PC-3 (cell line): ENCODE data around the gene SLC6A18. TPM values are rescaled to one million over a fixed set of nuclear protein-coding genes. Genes with fewer than 3 reads are reported as not detected.

Experiments
- ATAC-seq: fragments of 200-7000 bp; cut with Tn5 transposase; 2 replicates; pipeline ENCODE4 v1.9.1; 2020; ENCODE audit warnings: mild to moderate bottlenecking, moderate library complexity
- BruUV-seq: library from RNA; stranded (reverse); fragments of 400-500 nt; replicated peaks from 2 replicates; lab custom pipeline; 2021; lab: Mats Ljungman, UMichigan
- CTCF ChIA-PET: fragments of 300-600 bp; sonication (Branson Sonifier 250); formaldehyde crosslinking; loops from one replicate; lab custom pipeline; 2022; ENCODE audit warnings: antibody characterized with exemption; lab: Charles Lee
- POLR2A ChIA-PET: fragments of 300-600 bp; sonication (Branson Sonifier 250); formaldehyde crosslinking; loops from one replicate; lab custom pipeline; 2022; ENCODE audit warnings: antibody characterized with exemption; ENCODE audit not compliant: unreplicated experiment; lab: Charles Lee
- DNase-seq: peaks from one replicate; pipeline ENCODE4 v3.0.0-alpha.2; 2015
- H2AFZ ChIP-seq: fragments of 300-600 bp; sonication (generic); 2 replicates; pipeline ENCODE4 v1.6.0; 2016; ENCODE audit warnings: antibody characterized with exemption, low read length
- H3F3A ChIP-seq: fragments of 300-600 bp; sonication (generic); one replicate; pipeline ENCODE4 v1.6.0; 2017; ENCODE audit warnings: antibody characterized with exemption, low read length, control low read depth, mild to moderate bottlenecking; ENCODE audit not compliant: unreplicated experiment
- H3K27ac ChIP-seq: fragments of 300-600 bp; sonication (generic); 2 replicates; pipeline ENCODE4 v1.5.1; 2016; ENCODE audit warnings: mild to moderate bottlenecking, low read length
- H3K27me3 ChIP-seq: fragments of 300-600 bp; sonication (generic); 2 replicates; pipeline ENCODE4 v1.6.1; 2016; ENCODE audit warnings: low read length, mixed read lengths
- H3K36me3 ChIP-seq: fragments of 300-600 bp; sonication (generic); 2 replicates; pipeline ENCODE4 v1.6.1; 2016; ENCODE audit warnings: low read depth, mixed run types, low read length, mixed read lengths
- H3K4me1 ChIP-seq: fragments of 300-600 bp; sonication (generic); 2 replicates; pipeline ENCODE4 v1.5.1; 2016; ENCODE audit warnings: low read length; ENCODE audit not compliant: insufficient read depth
- H3K4me2 ChIP-seq: fragments of 300-600 bp; sonication (generic); 2 replicates; pipeline ENCODE4 v1.6.0; 2016; ENCODE audit warnings: low read length
- H3K4me3 ChIP-seq: fragments of 300-600 bp; sonication (generic); 2 replicates; pipeline ENCODE4 v1.5.1; 2016; ENCODE audit warnings: mild to moderate bottlenecking, low read length, mixed read lengths
- H3K79me2 ChIP-seq: fragments of 300-600 bp; sonication (generic); 2 replicates; pipeline ENCODE4 v1.6.1; 2017; ENCODE audit warnings: low read length, mixed read lengths
- H3K9ac ChIP-seq: fragments of 300-600 bp; sonication (generic); 2 replicates; pipeline ENCODE4 v1.6.0; 2016; ENCODE audit warnings: mild to moderate bottlenecking, low read length
- H3K9me2 ChIP-seq: fragments of 300-600 bp; sonication (generic); replicated peaks from 2 replicates; pipeline ENCODE4 v1.6.1; 2016; ENCODE audit warnings: mixed run types, low read length, mixed read lengths
- H3K9me3 ChIP-seq: fragments of 300-600 bp; sonication (generic); 2 replicates; pipeline ENCODE4 v1.6.1; 2016; ENCODE audit warnings: low read length, mixed read lengths
- H4K20me1 ChIP-seq: fragments of 300-600 bp; sonication (generic); 2 replicates; pipeline ENCODE4 v1.6.1; 2016; ENCODE audit warnings: low read length, mixed read lengths
- EZH2 ChIP-seq: fragments of 300-600 bp; sonication (generic); IDR thresholded peaks from one replicate; pipeline ENCODE4 v1.6.1; 2017; ENCODE audit warnings: antibody characterized with exemption, mild to moderate bottlenecking, low read length; ENCODE audit not compliant: unreplicated experiment
- EZH2phosphoT487 ChIP-seq: fragments of 300-600 bp; sonication (generic); IDR thresholded peaks from 2 replicates; pipeline ENCODE4 v1.6.1; 2018; ENCODE audit warnings: mild to moderate bottlenecking, antibody characterized with exemption, low read length, borderline replicate concordance
- intact Hi-C: fragments of 100-400 bp; cut with micrococcal nuclease; formaldehyde crosslinking; loops from 2 replicates; pipeline ENCODE4 v1.9.0; 2023
- total RNA-seq: library from RNA; depleted of rRNA; stranded (reverse); fragments of >200 nt; gene quantifications from 2 replicates; pipeline ENCODE4 v1.2.3, GENCODE V29; 2014
- TF ChIP-seq, protein P1 (sequence below): fragments of 300-600 bp; sonication (generic); conservative IDR thresholded peaks from 2 replicates; pipeline ENCODE4 v1.5.1; 2017; ENCODE audit warnings: antibody characterized with exemption, low read depth, mild to moderate bottlenecking, low read length

Gene SLC6A18
- total RNA-seq, 1 experiment from 2014 or later: not detected

DNA sequence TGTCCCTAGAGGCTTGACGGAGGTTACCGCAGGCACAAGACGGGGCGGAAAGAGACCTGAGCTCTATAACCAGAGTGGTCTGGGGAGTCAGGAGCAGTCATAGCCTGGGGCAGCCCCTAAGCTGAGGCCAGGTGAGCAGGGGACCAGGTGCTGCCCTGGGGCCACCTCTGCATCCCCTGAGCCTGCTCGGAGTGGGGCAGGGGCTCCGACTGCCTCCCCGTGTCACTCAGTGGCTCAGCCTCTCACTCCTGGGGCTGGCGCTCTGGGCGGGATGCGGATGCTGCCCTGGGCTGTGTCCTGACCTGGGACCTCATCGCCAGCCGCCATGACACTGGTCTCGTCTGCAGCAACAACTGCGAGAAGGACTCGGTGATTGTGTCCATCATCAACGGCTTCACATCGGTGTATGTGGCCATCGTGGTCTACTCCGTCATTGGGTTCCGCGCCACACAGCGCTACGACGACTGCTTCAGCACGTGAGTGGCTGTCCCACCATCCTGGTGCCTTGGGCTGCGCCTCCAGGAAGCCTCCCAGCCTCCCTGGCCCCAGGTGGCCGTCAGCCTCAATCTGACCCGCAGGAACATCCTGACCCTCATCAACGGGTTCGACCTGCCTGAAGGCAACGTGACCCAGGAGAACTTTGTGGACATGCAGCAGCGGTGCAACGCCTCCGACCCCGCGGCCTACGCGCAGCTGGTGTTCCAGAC, 8.8 kb upstream of the SLC6A18 start:
- ATAC-seq (no peak), DNase-seq (no peak)
- CTCF ChIA-PET: interaction anchor here (0.6 kb wide), 1 partner anchor 17 kb away, joined by 3 read pairs; no protein-coding TSS in a partner anchor
- Histone ChIP-seq H3K36me3 (no peaks in the 10 kb centered on the region), H3K4me3 (no peak overlapping the region), H3K9me2 (no peaks in the 10 kb centered on the region), H3K4me1 (no peaks in the 10 kb centered on the region), H4K20me1 (no peaks in the 10 kb centered on the region), H3K27me3 (no peaks in the 10 kb centered on the region; the same call in 1 of the 2 replicates), H3F3A (no peaks in the 10 kb centered on the region), H3K27ac (no peak overlapping the region), H3K9me3 (no peaks in the 10 kb centered on the region), H3K9ac (no peak overlapping the region), H3K79me2 (no peaks in the 10 kb centered on the region), H2AFZ (no peak overlapping the region), H3K4me2 (no peak overlapping the region)
- POLR2A ChIA-PET: no interaction called here
- intact Hi-C loops: no loop called here
- TF ChIP-seq EZH2: no peak
- no TSS peak for BruUV-seq

DNA sequence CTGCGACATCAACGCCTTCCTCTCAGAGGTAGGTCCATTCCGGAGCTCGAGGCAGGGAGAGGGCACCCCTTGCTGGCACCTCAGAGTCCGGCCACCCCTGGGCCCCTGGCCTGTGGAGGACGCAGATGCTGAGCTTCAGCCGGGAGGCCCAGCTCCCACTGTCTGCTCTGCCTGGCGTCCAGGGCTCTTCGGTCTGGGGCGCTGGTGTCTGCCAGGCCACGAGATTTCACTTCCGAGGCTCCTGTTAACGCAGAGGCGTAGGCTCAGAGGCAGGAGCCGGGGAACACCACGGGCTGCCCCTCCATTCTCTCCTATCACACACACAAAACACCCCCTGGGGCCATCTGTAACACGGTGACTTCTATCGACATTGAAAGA, 8.3 kb upstream of the SLC6A18 start:
- H3K27ac ChIP-seq: no peak overlapping the region
- no peak overlapping the region for H3K4me3 ChIP-seq
- ATAC-seq: no peak
- H4K20me1 ChIP-seq: no peaks in the 10 kb centered on the region
- no peaks in the 10 kb centered on the region for H3K79me2 ChIP-seq
- H3K36me3 ChIP-seq: no peaks in the 10 kb centered on the region
- no peak for TF ChIP-seq EZH2phosphoT487
- TF ChIP-seq EZH2: no peak
- TF ChIP-seq, protein P1, sequence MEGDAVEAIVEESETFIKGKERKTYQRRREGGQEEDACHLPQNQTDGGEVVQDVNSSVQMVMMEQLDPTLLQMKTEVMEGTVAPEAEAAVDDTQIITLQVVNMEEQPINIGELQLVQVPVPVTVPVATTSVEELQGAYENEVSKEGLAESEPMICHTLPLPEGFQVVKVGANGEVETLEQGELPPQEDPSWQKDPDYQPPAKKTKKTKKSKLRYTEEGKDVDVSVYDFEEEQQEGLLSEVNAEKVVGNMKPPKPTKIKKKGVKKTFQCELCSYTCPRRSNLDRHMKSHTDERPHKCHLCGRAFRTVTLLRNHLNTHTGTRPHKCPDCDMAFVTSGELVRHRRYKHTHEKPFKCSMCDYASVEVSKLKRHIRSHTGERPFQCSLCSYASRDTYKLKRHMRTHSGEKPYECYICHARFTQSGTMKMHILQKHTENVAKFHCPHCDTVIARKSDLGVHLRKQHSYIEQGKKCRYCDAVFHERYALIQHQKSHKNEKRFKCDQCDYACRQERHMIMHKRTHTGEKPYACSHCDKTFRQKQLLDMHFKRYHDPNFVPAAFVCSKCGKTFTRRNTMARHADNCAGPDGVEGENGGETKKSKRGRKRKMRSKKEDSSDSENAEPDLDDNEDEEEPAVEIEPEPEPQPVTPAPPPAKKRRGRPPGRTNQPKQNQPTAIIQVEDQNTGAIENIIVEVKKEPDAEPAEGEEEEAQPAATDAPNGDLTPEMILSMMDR: no peak
- intact Hi-C loops: no loop called here
- no TSS peak for BruUV-seq
- no peaks in the 10 kb centered on the region for H3K4me1 ChIP-seq
- DNase-seq: no peak
- no peaks in the 10 kb centered on the region for H3K9me2 ChIP-seq
- ChIA-PET POLR2A (no interaction called here), CTCF (no interaction called here)
- no peaks in the 10 kb centered on the region; the same call in 1 of the 2 replicates for H3K27me3 ChIP-seq
- H2AFZ ChIP-seq: no peak overlapping the region
- H3F3A ChIP-seq: no peaks in the 10 kb centered on the region
- H3K4me2 ChIP-seq: no peak overlapping the region
- no peaks in the 10 kb centered on the region for H3K9me3 ChIP-seq
- H3K9ac ChIP-seq: no peak overlapping the region

DNA sequence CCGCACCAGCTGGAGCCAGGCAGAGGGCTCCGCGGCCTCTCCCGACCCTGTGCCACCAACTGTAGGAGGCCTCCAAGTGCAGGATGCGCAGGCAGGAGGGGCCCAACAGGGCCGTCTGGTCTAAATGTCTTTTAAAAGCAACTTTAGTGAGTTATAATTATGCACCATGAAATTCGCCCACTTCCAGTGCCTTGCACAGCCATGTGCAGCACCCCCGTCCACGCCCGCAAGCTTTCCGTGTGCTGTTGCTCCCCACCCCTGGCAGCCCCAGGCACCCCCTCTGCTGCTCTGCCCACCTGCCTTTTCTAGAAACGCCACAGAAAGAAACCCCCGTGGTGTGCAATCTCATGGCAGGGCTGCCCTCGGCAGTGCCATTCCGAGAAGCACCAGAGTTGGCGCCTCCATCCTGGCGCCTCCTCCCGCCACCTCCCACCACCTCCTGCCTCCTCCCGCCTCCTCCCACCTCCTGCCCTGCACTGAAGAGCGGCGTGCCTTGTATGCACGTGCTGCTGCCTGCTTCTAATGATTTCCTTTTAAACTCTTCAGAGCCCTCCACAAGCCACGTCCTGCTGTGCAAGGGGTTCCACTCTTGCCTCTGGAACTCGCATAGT, 7.5 kb upstream of the SLC6A18 start:
- Histone ChIP-seq H3K4me1 (no peaks in the 10 kb centered on the region), H3K9ac (no peak overlapping the region), H3K4me2 (no peak overlapping the region), H3K9me2 (no peaks in the 10 kb centered on the region), H3K27ac (no peak overlapping the region), H3K4me3 (no peak overlapping the region), H3K79me2 (no peaks in the 10 kb centered on the region), H3K27me3 (no peaks in the 10 kb centered on the region; the same call in 1 of the 2 replicates), H2AFZ (no peak overlapping the region), H3K9me3 (no peaks in the 10 kb centered on the region), H4K20me1 (no peaks in the 10 kb centered on the region), H3K36me3 (no peaks in the 10 kb centered on the region), H3F3A (no peaks in the 10 kb centered on the region)
- DNase-seq (no peak), ATAC-seq (no peak)
- intact Hi-C loops: no loop called here
- BruUV-seq: no TSS peak
- POLR2A ChIA-PET: no interaction called here
- TF ChIP-seq EZH2phosphoT487 (no peak), EZH2 (no peak)
- TF ChIP-seq, protein P1: no peak
- CTCF ChIA-PET: no interaction called here
